ACC112 (cell line): ENCODE measurements around the gene MSMB.
A peak's percentile ranks its signal among the peaks of the same experiment; 100 is the strongest.

Experiments used
- H2AFZ ChIP-seq: fragments of 200-600 bp; sonication (generic); one replicate; pipeline ENCODE4 v1.6.0; 2017; ENCODE audit warnings: antibody characterized with exemption, low read length; ENCODE audit not compliant: unreplicated experiment
- H3K27ac ChIP-seq: fragments of 200-600 bp; sonication (generic); 2 replicates; pipeline ENCODE4 v1.5.1; 2014; ENCODE audit warnings: low read depth, mild to moderate bottlenecking, antibody characterized with exemption, low read length, moderate library complexity
- H3K27me3 ChIP-seq: fragments of 200-600 bp; sonication (generic); 2 replicates; pipeline ENCODE4 v1.6.1; 2014; ENCODE audit warnings: mild to moderate bottlenecking, antibody characterized with exemption, low read length, moderate library complexity, mixed read lengths; ENCODE audit not compliant: insufficient read depth
- H3K36me3 ChIP-seq: fragments of 200-600 bp; sonication (generic); 2 replicates; pipeline ENCODE4 v1.6.1; 2016; ENCODE audit warnings: mild to moderate bottlenecking, antibody characterized with exemption, low read length, moderate library complexity, mixed read lengths; ENCODE audit not compliant: insufficient read depth
- H3K4me1 ChIP-seq: fragments of 200-600 bp; sonication (generic); one replicate; pipeline ENCODE4 v1.6.1; 2016; ENCODE audit warnings: low read length, mixed read lengths; ENCODE audit not compliant: insufficient read depth, unreplicated experiment, control insufficient read depth
- H3K4me3 ChIP-seq: fragments of 200-600 bp; sonication (generic); 2 replicates; pipeline ENCODE4 v1.5.1; 2014; ENCODE audit warnings: mild to moderate bottlenecking, low read depth, low read length
- H3K79me2 ChIP-seq: fragments of 200-600 bp; sonication (generic); one replicate; pipeline ENCODE4 v1.6.0; 2016; ENCODE audit warnings: low read length; ENCODE audit not compliant: control insufficient read depth, unreplicated experiment, insufficient read depth

Gene MSMB

GRCh38 chr10:46019569-46020343, 26.3 kb downstream of the MSMB start:
- Histone ChIP-seq H3K27me3 (no peaks in the 10 kb centered on the region), H3K79me2 (peaks cover 89% of the 10 kb centered on the region), H3K4me1 (peaks cover 66% of the 10 kb centered on the region), H2AFZ (no peak overlapping the region), H3K27ac (peak overlapping the region; percentile 93; the same call in 1 of the 2 replicates), H3K4me3 (no peak overlapping the region), H3K36me3 (peaks cover 11% of the 10 kb centered on the region)

DNA sequence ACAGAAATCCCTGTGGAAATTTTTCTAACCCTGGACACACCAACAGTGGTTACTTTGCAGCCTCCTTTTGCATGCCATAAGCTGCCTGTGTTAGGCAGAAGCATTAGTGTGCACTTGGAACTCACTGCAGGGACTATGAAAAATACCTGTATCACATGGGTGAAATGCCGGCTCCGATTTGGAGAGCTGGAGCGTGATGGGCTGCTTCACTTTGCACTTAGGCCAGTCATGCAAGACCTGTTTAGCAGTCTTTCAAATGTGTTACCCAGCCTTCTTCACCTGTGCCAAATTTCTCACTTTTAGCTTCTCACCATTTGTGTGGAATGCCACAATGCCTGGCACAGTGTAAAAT, 26.9 kb downstream of the MSMB start:
- no peak overlapping the region for H2AFZ ChIP-seq
- H3K79me2 ChIP-seq: peaks cover 89% of the 10 kb centered on the region
- peaks cover 66% of the 10 kb centered on the region for H3K4me1 ChIP-seq
- H3K27ac ChIP-seq: peak overlapping the region; percentile 93; the same call in 1 of the 2 replicates
- peaks cover 17% of the 10 kb centered on the region for H3K36me3 ChIP-seq
- no peaks in the 10 kb centered on the region for H3K27me3 ChIP-seq
- no peak overlapping the region for H3K4me3 ChIP-seq

DNA sequence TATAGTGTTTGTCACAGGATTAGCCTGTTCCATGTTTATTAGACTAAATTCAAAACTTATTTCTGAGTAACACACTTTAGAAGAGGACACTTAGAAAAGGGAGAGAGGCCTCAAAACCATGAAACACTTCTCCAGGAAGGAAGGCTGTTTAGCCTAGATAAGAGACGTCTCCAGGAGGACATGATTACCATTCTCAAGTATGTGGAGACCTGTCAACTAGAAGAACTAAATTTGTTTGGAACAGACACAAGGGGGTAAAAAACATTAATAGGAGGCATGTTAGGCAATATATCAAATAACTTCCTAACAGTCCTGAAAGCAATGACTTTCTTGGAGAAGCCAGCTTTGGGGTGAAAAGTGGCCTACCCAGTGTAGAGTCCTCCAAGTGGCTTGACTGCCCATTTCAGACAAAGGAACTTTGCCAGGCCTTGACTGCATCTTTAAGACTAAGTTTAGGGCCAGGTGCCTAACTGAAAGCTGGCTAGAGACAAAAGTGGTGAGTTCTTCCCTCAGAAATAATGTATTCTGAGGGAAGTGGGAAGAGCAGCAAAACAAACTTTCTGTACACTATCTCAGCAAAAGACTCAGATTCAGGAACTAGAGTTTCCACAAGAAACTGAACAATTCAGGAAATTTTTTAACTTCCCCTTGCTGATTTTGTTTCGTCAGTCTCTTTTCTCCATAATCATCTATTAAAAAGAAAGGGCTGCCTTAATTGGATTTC, 27.5 kb downstream of the MSMB start:
- Histone ChIP-seq H3K36me3 (peaks cover 22% of the 10 kb centered on the region), H3K27me3 (no peaks in the 10 kb centered on the region), H3K79me2 (peaks cover 89% of the 10 kb centered on the region), H3K4me3 (no peak overlapping the region), H3K4me1 (peaks cover 62% of the 10 kb centered on the region), H3K27ac (peak overlapping the region; percentile 9), H2AFZ (no peak overlapping the region)

- peaks cover 62% of the 10 kb centered on the region for H3K4me1 ChIP-seq
- no peak overlapping the region for H2AFZ ChIP-seq
- no peak overlapping the region for H3K4me3 ChIP-seq
- peaks cover 30% of the 10 kb centered on the region for H3K36me3 ChIP-seq
- no peaks in the 10 kb centered on the region for H3K27me3 ChIP-seq
- H3K79me2 ChIP-seq: peaks cover 96% of the 10 kb centered on the region
- H3K27ac ChIP-seq: peak overlapping the region; percentile 9
Observed at GRCh38 chr10:46017733-46018132, 28.3 kb downstream of the MSMB start.

GRCh38 chr10:46016811-46017210, 29.3 kb downstream of the MSMB start:
- Histone ChIP-seq H2AFZ (no peak overlapping the region), H3K79me2 (peaks cover 88% of the 10 kb centered on the region), H3K4me1 (peaks cover 53% of the 10 kb centered on the region), H3K36me3 (peaks cover 32% of the 10 kb centered on the region), H3K4me3 (no peak overlapping the region), H3K27me3 (no peaks in the 10 kb centered on the region), H3K27ac (no peak overlapping the region)

GRCh38 chr10:46016190-46016589, 29.9 kb downstream of the MSMB start:
- H2AFZ ChIP-seq: no peak overlapping the region
- H3K36me3 ChIP-seq: peaks cover 32% of the 10 kb centered on the region
- peaks cover 47% of the 10 kb centered on the region for H3K4me1 ChIP-seq
- H3K27me3 ChIP-seq: no peaks in the 10 kb centered on the region
- no peak overlapping the region for H3K4me3 ChIP-seq
- peaks cover 82% of the 10 kb centered on the region for H3K79me2 ChIP-seq
- peak overlapping the region; percentile 94; the same call in 1 of the 2 replicates for H3K27ac ChIP-seq

DNA sequence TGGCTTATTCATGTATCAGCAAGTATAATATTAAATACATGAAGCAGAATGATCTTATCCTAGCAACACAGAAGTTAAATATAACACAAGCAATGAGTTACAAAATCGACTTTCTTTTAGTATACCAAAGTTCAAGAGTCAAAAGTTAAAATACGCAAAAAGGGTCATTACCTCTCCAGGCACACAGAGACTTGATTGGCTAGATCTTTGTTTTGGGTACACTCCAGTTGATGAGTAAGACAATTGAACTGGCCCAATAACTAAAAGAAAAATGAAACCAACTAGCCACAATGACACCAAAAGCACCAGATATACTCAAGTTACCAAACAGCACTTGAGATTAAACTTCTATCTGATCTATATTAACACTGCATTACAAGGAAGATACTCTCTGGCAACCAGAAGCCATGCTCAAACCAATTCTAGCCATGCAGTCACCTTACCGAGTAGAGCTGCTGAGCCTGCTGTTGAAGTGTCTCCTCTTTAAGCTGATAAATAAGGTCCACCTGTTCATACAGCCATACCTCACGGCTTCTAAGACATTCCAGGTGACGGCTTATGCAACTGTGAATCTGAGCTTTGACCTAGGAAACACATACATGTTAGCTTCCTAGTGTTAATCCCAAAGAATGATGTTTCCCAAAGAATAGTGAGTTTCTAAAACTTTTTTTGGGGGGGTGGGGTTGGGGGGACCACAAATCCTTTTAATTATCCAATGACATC, 31.2 kb downstream of the MSMB start:
- H3K4me3 ChIP-seq: 0 out of 2 replicates have a peak overlapping the region, but pooled peaks have one; percentile 4
- peaks cover 35% of the 10 kb centered on the region for H3K4me1 ChIP-seq
- H2AFZ ChIP-seq: no peak overlapping the region
- peaks cover 32% of the 10 kb centered on the region for H3K36me3 ChIP-seq
- peaks cover 69% of the 10 kb centered on the region for H3K79me2 ChIP-seq
- H3K27ac ChIP-seq: peak overlapping the region; percentile 94
- H3K27me3 ChIP-seq: no peaks in the 10 kb centered on the region

DNA sequence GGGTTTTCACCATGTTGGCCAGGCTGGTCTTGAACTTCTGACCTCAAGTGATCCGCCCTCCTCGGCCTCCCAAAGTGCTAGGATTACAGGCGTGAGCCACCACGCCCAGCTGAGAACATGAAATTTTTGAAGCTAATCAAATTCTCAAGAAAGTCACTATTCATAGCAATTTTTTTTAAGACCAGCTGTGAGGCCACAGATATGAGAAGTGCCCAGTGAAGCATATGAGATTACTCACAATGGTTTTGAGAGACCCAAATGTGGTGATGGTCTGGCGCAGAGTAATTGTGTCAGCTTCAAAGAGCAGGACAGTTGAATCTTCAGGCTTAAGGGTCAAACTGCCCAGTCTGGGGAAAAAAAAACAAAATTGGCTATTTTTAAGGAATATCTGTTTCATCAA, 31.9 kb downstream of the MSMB start:
- H3K36me3 ChIP-seq: peaks cover 37% of the 10 kb centered on the region
- H3K27ac ChIP-seq: peak overlapping the region; percentile 94
- H3K4me1 ChIP-seq: peaks cover 28% of the 10 kb centered on the region
- 0 out of 2 replicates have a peak overlapping the region, but pooled peaks have one; percentile 4 for H3K4me3 ChIP-seq
- H2AFZ ChIP-seq: no peak overlapping the region
- H3K79me2 ChIP-seq: peaks cover 63% of the 10 kb centered on the region
- no peaks in the 10 kb centered on the region for H3K27me3 ChIP-seq

DNA sequence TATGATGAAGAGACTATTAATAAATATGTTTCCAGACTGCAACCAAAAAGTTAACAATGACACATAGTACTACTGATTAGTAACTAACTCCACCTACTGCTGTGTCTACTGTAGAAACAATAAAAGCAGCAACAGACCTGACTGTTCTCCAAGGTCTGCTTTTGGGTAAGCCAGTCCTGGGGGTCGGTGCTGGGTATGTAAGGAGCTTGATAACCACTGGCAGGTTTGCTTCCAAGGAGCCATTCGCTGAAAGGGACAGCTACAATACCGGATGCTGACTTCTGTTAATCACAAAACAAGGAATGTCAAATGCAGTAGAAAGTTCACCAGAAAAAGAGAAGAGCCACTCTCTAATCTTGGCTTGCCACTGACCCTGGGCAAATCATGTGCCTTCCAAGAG, 33.3 kb downstream of the MSMB start:
- Histone ChIP-seq H3K79me2 (peaks cover 48% of the 10 kb centered on the region), H3K36me3 (peaks cover 46% of the 10 kb centered on the region), H3K4me1 (peaks cover 14% of the 10 kb centered on the region), H3K27me3 (no peaks in the 10 kb centered on the region), H2AFZ (no peak overlapping the region), H3K4me3 (no peak overlapping the region), H3K27ac (no peak overlapping the region)

DNA sequence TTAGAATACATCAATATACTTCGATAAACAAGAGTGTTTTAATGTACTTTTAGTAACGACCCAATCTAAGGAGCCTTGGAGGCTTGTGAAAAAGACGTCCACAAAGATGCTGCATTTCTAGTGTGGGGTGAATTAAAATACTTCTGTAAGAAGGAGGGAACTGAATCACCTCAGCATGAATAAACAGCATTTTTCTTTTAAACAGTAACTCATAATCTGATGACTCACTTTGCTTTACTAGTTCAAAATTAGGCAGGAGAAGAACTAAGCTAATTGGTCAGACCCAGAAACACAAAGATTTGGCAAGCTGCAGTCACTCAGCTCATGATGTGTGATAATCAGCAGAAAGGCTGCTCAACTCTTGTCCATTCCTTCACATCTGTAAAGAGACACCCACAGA, 39.9 kb downstream of the MSMB start:
- Histone ChIP-seq H3K36me3 (peaks cover 43% of the 10 kb centered on the region), H3K27ac (peak overlapping the region; percentile 44), H3K4me3 (no peak overlapping the region), H3K27me3 (no peaks in the 10 kb centered on the region), H2AFZ (no peak overlapping the region), H3K4me1 (peaks cover 16% of the 10 kb centered on the region), H3K79me2 (no peaks in the 10 kb centered on the region)
